SK-N-SH (cell line): Measurements from ENCODE around the gene RAET1E. TPM values are rescaled to one million over a fixed set of nuclear protein-coding genes. Genes with fewer than 3 reads are reported as not detected.

Experiments used
- CTCF ChIA-PET: fragments of 300-600, 350-600 bp; formaldehyde crosslinking; extraction: SDS; loops from one replicate; lab custom pipeline; 2021; lab: Yijun Ruan, JAX
- POLR2A ChIA-PET: fragments of 350-600 bp; sonication (Branson Sonifier 250); formaldehyde crosslinking; extraction: SDS; loops from one replicate; lab custom pipeline; 2020; ENCODE audit warnings: antibody characterized with exemption, inconsistent platforms; lab: Yijun Ruan, JAX
- DNase-seq: peaks from one replicate; pipeline ENCODE4 v3.0.0; 2012
- H2AFZ ChIP-seq: fragments of 200-600 bp; sonication (generic); 2 replicates; pipeline ENCODE4 v1.8.1; 2016; ENCODE audit warnings: antibody characterized with exemption, mild to moderate bottlenecking, low read depth
- H3F3A ChIP-seq: fragments of 200-600 bp; sonication (generic); replicated peaks from 2 replicates; pipeline ENCODE3; 2016; ENCODE audit warnings: antibody characterized with exemption, mild to moderate bottlenecking; ENCODE audit not compliant: insufficient read depth
- H3K27ac ChIP-seq, 2 experiments: fragments of 200-500 bp in 1 of 2; fragments of 200-600 bp in 1 of 2; sonication (Bioruptor generic) in 1 of 2; sonication (generic), shearing (Covaris generic) in 1 of 2; 2 replicates each; pipeline versions ENCODE4 v1.5.1 to v1.6.1; 2014 to 2016; ENCODE audit warnings: low read depth in 2 of 2, inconsistent platforms in 1 of 2, low read length in 1 of 2, mild to moderate bottlenecking in 1 of 2, mixed read lengths in 1 of 2
- H3K27me3 ChIP-seq: fragments of 200-600 bp; sonication (generic), shearing (Covaris generic); 2 replicates; pipeline ENCODE4 v1.6.1; 2016; ENCODE audit warnings: mixed run types; ENCODE audit not compliant: insufficient read depth
- H3K36me3 ChIP-seq, 2 experiments: fragments of 200-500 bp in 1 of 2; fragments of 200-600 bp in 1 of 2; sonication (Bioruptor generic) in 1 of 2; sonication (generic) in 1 of 2; replicated peaks in 1 of 2; 2 replicates each; pipeline versions ENCODE3 to v1.5.1; 2014 to 2016; ENCODE audit warnings: low read length in 1 of 2, mild to moderate bottlenecking in 1 of 2; ENCODE audit not compliant: insufficient read depth in 2 of 2, control insufficient read depth in 1 of 2
- H3K4me1 ChIP-seq, 2 experiments: fragments of 200-500 bp in 1 of 2; fragments of 200-600 bp in 1 of 2; sonication (Bioruptor generic) in 1 of 2; sonication (generic), shearing (Covaris generic) in 1 of 2; 2 replicates each; pipeline versions ENCODE4 v1.5.1 to v1.6.1; 2014 to 2016; ENCODE audit warnings: low read depth in 1 of 2, low read length in 1 of 2, mixed run types in 1 of 2; ENCODE audit not compliant: insufficient read depth in 2 of 2, control insufficient read depth in 1 of 2
- H3K4me2 ChIP-seq: fragments of 200-600 bp; sonication (generic), shearing (Covaris generic); 2 replicates; pipeline ENCODE4 v1.6.1; 2017; ENCODE audit warnings: mixed run types
- H3K4me3 ChIP-seq, 2 experiments: fragments of 200-500 bp in 1 of 2; fragments of 200-600 bp in 1 of 2; sonication (Bioruptor generic) in 1 of 2; sonication (generic), shearing (Covaris generic) in 1 of 2; 2 replicates each; pipeline versions ENCODE4 v1.5.1 to v1.8.1; 2014 to 2016; ENCODE audit warnings: low read depth in 2 of 2, inconsistent platforms in 1 of 2, low read length in 1 of 2, mild to moderate bottlenecking in 1 of 2, mixed read lengths in 1 of 2, moderate library complexity in 1 of 2
- H3K79me2 ChIP-seq: fragments of 200-600 bp; sonication (generic); 2 replicates; pipeline ENCODE4 v1.8.1; 2017; ENCODE audit warnings: mild to moderate bottlenecking; ENCODE audit not compliant: insufficient read depth
- H3K9ac ChIP-seq: fragments of 200-600 bp; sonication (generic); 2 replicates; pipeline ENCODE4 v1.6.1; 2017; ENCODE audit warnings: mixed run types
- H3K9me2 ChIP-seq: fragments of 200-600 bp; sonication (generic); 2 replicates; pipeline ENCODE4 v1.6.1; 2017; ENCODE audit warnings: mixed run types
- H3K9me3 ChIP-seq: fragments of 200-600 bp; sonication (generic); 2 replicates; pipeline ENCODE4 v1.6.1; 2017; ENCODE audit warnings: mixed run types, mild to moderate bottlenecking, moderate library complexity
- H4K20me1 ChIP-seq: fragments of 200-600 bp; sonication (generic); 2 replicates; pipeline ENCODE4 v1.6.1; 2017; ENCODE audit warnings: mild to moderate bottlenecking, mixed run types; ENCODE audit not compliant: insufficient read depth
- EP300 ChIP-seq, 2 experiments: IDR thresholded peaks; 2 replicates each; pipeline versions ENCODE4 v1.4.0 to v1.6.1; 2012; ENCODE audit warnings: borderline replicate concordance in 1 of 2, low read depth in 1 of 2, low read length in 1 of 2
- GABPA ChIP-seq: IDR thresholded peaks from 2 replicates; pipeline ENCODE4 v1.4.0; 2012; ENCODE audit warnings: low read depth, mild to moderate bottlenecking
- GATA2 ChIP-seq: sonication (generic); formaldehyde crosslinking; IDR thresholded peaks from 2 replicates; pipeline ENCODE4 v1.5.0; 2020; ENCODE audit warnings: mild to moderate bottlenecking, missing genetic modification reagents
- MAX ChIP-seq: IDR thresholded peaks from 2 replicates; pipeline ENCODE4 v1.4.0; 2012; ENCODE audit warnings: low read depth
- MXI1 ChIP-seq: IDR thresholded peaks from 2 replicates; pipeline ENCODE4 v1.6.1; 2012; ENCODE audit warnings: mild to moderate bottlenecking, low read depth, low read length, improper control_type of control experiment
- PBX3 ChIP-seq: IDR thresholded peaks from 2 replicates; pipeline ENCODE4; 2012
- RAD21 ChIP-seq: IDR thresholded peaks from 2 replicates; pipeline ENCODE4 v1.6.1; 2012; ENCODE audit warnings: mild to moderate bottlenecking, low read length
- RCOR1 ChIP-seq: fragments of 150-350 bp; IDR thresholded peaks from 2 replicates; pipeline ENCODE4 v1.6.1; 2017; ENCODE audit warnings: antibody characterized with exemption, low read length
- REST ChIP-seq: IDR thresholded peaks from 2 replicates; pipeline ENCODE4 v1.6.1; 2012; ENCODE audit warnings: mild to moderate bottlenecking, low read depth, low read length, moderate library complexity
- RFX5 ChIP-seq: IDR thresholded peaks from 2 replicates; pipeline ENCODE4 v1.6.1; 2012; ENCODE audit warnings: mild to moderate bottlenecking, improper control_type of control experiment, low read length
- RXRA ChIP-seq: IDR thresholded peaks from 2 replicates; pipeline ENCODE4 v1.4.0; 2012; ENCODE audit warnings: low read depth, mild to moderate bottlenecking, borderline replicate concordance
- SIN3A ChIP-seq: IDR thresholded peaks from 2 replicates; pipeline ENCODE4 v1.6.1; 2012; ENCODE audit warnings: low read depth, mild to moderate bottlenecking, low read length, moderate library complexity, borderline replicate concordance
- TCF12 ChIP-seq: IDR thresholded peaks from 2 replicates; pipeline ENCODE4 v1.4.0; 2012
- ZBTB33 ChIP-seq: IDR thresholded peaks from 2 replicates; pipeline ENCODE4 v1.4.0; 2012; ENCODE audit warnings: low read depth, borderline replicate concordance
- WGBS: methylation state at CpG from one replicate; pipeline ENCODE4 v1.1.6; 2017; ENCODE audit warnings: low lambda C conversion rate; 5-methylcytosine and 5-hydroxymethylcytosine counted together
- polyA plus RNA-seq, 3 experiments: library from polyadenylated mRNA; depleted of rRNA; stranded (reverse); fragments of >200 nt; gene quantifications; 2 replicates each; pipeline ENCODE4 v1.2.3, GENCODE V29; 2012

Gene RAET1E
- polyA plus RNA-seq, 1 of the 3 experiments (the other 2 are of a cell fraction) = 0.15 TPM

- no peaks in the 10 kb centered on the region for H3K27me3 ChIP-seq
- TF ChIP-seq GABPA (no peak), PBX3 (no peak), MAX (no peak), SIN3A (no peak)
- TF ChIP-seq, all 33 proteins: peak for 0
- POLR2A ChIA-PET = interaction anchor here (0.7 to 0.9 kb wide), 2 partner anchors 17 to 65 kb away, joined by 3 read pairs; no protein-coding TSS in a partner anchor
- no peak overlapping the region for H3K4me2 ChIP-seq
- H4K20me1 ChIP-seq = no peaks in the 10 kb centered on the region
- no peaks in the 10 kb centered on the region for H3K9me2 ChIP-seq
- no peaks in the 10 kb centered on the region for H3F3A ChIP-seq
- H3K27ac ChIP-seq = no peak overlapping the region
- 55% methylated on average over 4 of the region's 6 CpGs for WGBS
- DNase-seq = no peak
- no peaks in the 10 kb centered on the region for H3K36me3 ChIP-seq
- no peak overlapping the region for H3K9ac ChIP-seq
- H3K4me3 ChIP-seq = no peak overlapping the region
- no peaks in the 10 kb centered on the region for H3K9me3 ChIP-seq
- H2AFZ ChIP-seq = no peak overlapping the region
- CTCF ChIA-PET = interaction anchor here (1.1 to 1.2 kb wide), 2 partner anchors 62 to 909 kb away, joined by 3 to 4 read pairs; no protein-coding TSS in a partner anchor
- H3K79me2 ChIP-seq = no peaks in the 10 kb centered on the region
- peaks cover 0 to 7% of the 10 kb centered on the region in 2 experiments; a peak in 1 of 4 replicates for H3K4me1 ChIP-seq
These were observed 8.0 kb upstream of the RAET1E start for GRCh38 chr6:149905911-149906371.

GRCh38 chr6:149905371-149905910, 7.5 kb upstream of the RAET1E start:
- Histone ChIP-seq H3F3A (no peaks in the 10 kb centered on the region), H3K9me2 (no peaks in the 10 kb centered on the region), H3K27ac (no peak overlapping the region), H3K36me3 (no peaks in the 10 kb centered on the region), H3K4me1 (peaks cover 0 to 7% of the 10 kb centered on the region in 2 experiments; a peak in 1 of 4 replicates), H4K20me1 (no peaks in the 10 kb centered on the region), H3K79me2 (no peaks in the 10 kb centered on the region), H2AFZ (no peak overlapping the region), H3K4me3 (no peak overlapping the region), H3K9me3 (no peaks in the 10 kb centered on the region), H3K27me3 (no peaks in the 10 kb centered on the region), H3K9ac (no peak overlapping the region), H3K4me2 (no peak overlapping the region)
- TF ChIP-seq EP300 (IDR thresholded peaks at IDR 0.05; ENCODE audit: borderline replicate concordance in 1 of 2, low read depth in 1 of 2, low read length in 1 of 2) = no peak
- no peak for TF ChIP-seq RFX5
- no peak for TF ChIP-seq ZBTB33
- no peak for TF ChIP-seq RCOR1
- TF ChIP-seq RAD21 = no peak
- TF ChIP-seq MXI1 = no peak
- no peak for TF ChIP-seq RXRA
- no peak for TF ChIP-seq TCF12
- no peak for TF ChIP-seq GATA2 (CRISPR knock-in tag)
- TF ChIP-seq REST = no peak
- no peak for DNase-seq
- WGBS = no CpG with 5 or more reads among the region's 18 CpGs
- ChIA-PET CTCF (interaction anchor here (0.9 to 1.2 kb wide), 4 partner anchors 9 to 910 kb away, joined by 3 to 4 read pairs (median 4); no protein-coding TSS in a partner anchor), POLR2A (interaction anchor here (0.9 kb wide), 1 partner anchor 65 kb away, joined by 3 read pairs; no protein-coding TSS in a partner anchor)
